ENCODE measurements around the gene CERKL.

GRCh38 chr2:181674461-181674860 lies 17.6 kb upstream of the CERKL start:
- TF ChIP-seq CTCF (IDR thresholded peaks at IDR 0.05; ENCODE audit: poor library complexity) (no peak), EZH2phosphoT487 (IDR thresholded peaks at IDR 0.05; ENCODE audit: low read depth, severe bottlenecking, unreplicated experiment) (no peak)
